DND-41 (cell line): ENCODE results near the gene ANKLE1.

Experiments
- ATAC-seq: fragments of 200-7000 bp; cut with Tn5 transposase; 3 replicates; pipeline ENCODE4 v1.9.1; 2021; ENCODE audit warnings: low read depth; ENCODE audit not compliant: insufficient read depth
- DNase-seq: peaks from one replicate; pipeline ENCODE4 v3.0.0-alpha.2; 2020
- H2AFZ ChIP-seq: 2 replicates; pipeline ENCODE4 v1.6.0; 2012; ENCODE audit warnings: low read depth, low read length
- H3K27ac ChIP-seq: 2 replicates; pipeline ENCODE4 v1.5.1; 2012; ENCODE audit warnings: low read length, inconsistent platforms
- H3K27me3 ChIP-seq: fragments of 200-600 bp; sonication (generic); 2 replicates; pipeline ENCODE4 v1.6.0; 2012; ENCODE audit warnings: low read length, mild to moderate bottlenecking, inconsistent platforms; ENCODE audit not compliant: insufficient read depth, poor library complexity
- H3K36me3 ChIP-seq: 2 replicates; pipeline ENCODE4 v1.5.1; 2012; ENCODE audit warnings: low read length, inconsistent platforms; ENCODE audit not compliant: insufficient read depth
- H3K4me1 ChIP-seq: 2 replicates; pipeline ENCODE4 v1.5.1; 2012; ENCODE audit warnings: mild to moderate bottlenecking, low read length; ENCODE audit not compliant: insufficient read depth
- H3K4me2 ChIP-seq: 2 replicates; pipeline ENCODE4 v1.6.0; 2012; ENCODE audit warnings: mild to moderate bottlenecking, moderate library complexity, low read length, inconsistent platforms; ENCODE audit not compliant: insufficient read depth
- H3K4me3 ChIP-seq, 2 experiments: fragments of 200-600 bp in 1 of 2; shearing (Covaris generic) in 1 of 2; 2 replicates each; pipeline ENCODE4 v1.5.1; 2012 to 2016; ENCODE audit warnings: inconsistent platforms in 2 of 2, low read length in 2 of 2, mild to moderate bottlenecking in 2 of 2, low read depth in 1 of 2, moderate library complexity in 1 of 2
- H3K79me2 ChIP-seq: 2 replicates; pipeline ENCODE4 v1.6.0; 2012; ENCODE audit warnings: low read length, inconsistent platforms; ENCODE audit not compliant: insufficient read depth
- H3K9ac ChIP-seq: 2 replicates; pipeline ENCODE4 v1.6.0; 2012; ENCODE audit warnings: low read depth, mild to moderate bottlenecking, inconsistent platforms, low read length, moderate library complexity
- H3K9me3 ChIP-seq: 2 replicates; pipeline ENCODE4 v1.5.1; 2012; ENCODE audit warnings: low read length, moderate library complexity, mild to moderate bottlenecking, inconsistent platforms; ENCODE audit not compliant: insufficient read depth, severe bottlenecking
- H4K20me1 ChIP-seq: 2 replicates; pipeline ENCODE4 v1.6.0; 2012; ENCODE audit warnings: low read length; ENCODE audit not compliant: insufficient read depth
- EZH2 ChIP-seq: IDR thresholded peaks from 3 replicates; pipeline ENCODE4 v1.6.1; 2012; ENCODE audit warnings: borderline replicate concordance, low read depth, mild to moderate bottlenecking, moderate library complexity, low read length, inconsistent platforms; ENCODE audit not compliant: severe bottlenecking
- TF ChIP-seq, protein P1 (sequence below): IDR thresholded peaks from 2 replicates; pipeline ENCODE4 v1.5.1; 2012; ENCODE audit warnings: borderline replicate concordance, low read length, moderate library complexity, mild to moderate bottlenecking; ENCODE audit not compliant: poor library complexity, severe bottlenecking; ENCODE audit errors: extremely low read depth

The ANKLE1 gene

DNA sequence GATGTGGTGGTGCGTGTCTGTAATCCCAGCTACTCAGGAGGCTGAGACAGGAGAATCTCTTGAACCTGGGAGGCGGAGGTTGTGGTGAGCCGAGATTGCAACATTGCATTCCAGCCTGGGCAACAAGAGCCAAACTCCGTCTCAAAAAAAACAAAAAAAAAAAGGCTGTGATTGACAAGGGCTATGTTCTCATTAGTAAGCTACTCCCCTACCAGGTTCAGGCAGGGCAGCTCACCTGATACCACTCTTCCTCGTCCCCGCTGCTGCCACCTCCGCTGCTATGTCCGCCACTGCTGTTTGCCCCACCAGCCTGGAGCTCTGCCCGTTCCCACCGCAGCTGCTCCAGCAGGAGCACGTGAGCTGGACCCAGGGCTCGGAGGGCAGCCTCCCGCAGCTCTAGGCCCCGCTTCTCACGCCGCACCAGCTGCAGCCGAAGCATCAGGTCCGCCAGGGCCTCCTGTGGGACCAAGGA is 26.5 kb upstream of the ANKLE1 start:
- Histone ChIP-seq H3K4me1 (no peaks in the 10 kb centered on the region), H2AFZ (no peak overlapping the region), H3K9me3 (peaks cover 4% of the 10 kb centered on the region), H3K9ac (no peak overlapping the region), H4K20me1 (no peaks in the 10 kb centered on the region), H3K27ac (no peak overlapping the region), H3K36me3 (no peaks in the 10 kb centered on the region), H3K4me2 (no peak overlapping the region), H3K27me3 (no peaks in the 10 kb centered on the region), H3K4me3 (no peak overlapping the region), H3K79me2 (no peaks in the 10 kb centered on the region)
- TF ChIP-seq, protein P1, sequence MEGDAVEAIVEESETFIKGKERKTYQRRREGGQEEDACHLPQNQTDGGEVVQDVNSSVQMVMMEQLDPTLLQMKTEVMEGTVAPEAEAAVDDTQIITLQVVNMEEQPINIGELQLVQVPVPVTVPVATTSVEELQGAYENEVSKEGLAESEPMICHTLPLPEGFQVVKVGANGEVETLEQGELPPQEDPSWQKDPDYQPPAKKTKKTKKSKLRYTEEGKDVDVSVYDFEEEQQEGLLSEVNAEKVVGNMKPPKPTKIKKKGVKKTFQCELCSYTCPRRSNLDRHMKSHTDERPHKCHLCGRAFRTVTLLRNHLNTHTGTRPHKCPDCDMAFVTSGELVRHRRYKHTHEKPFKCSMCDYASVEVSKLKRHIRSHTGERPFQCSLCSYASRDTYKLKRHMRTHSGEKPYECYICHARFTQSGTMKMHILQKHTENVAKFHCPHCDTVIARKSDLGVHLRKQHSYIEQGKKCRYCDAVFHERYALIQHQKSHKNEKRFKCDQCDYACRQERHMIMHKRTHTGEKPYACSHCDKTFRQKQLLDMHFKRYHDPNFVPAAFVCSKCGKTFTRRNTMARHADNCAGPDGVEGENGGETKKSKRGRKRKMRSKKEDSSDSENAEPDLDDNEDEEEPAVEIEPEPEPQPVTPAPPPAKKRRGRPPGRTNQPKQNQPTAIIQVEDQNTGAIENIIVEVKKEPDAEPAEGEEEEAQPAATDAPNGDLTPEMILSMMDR = no peak
- TF ChIP-seq EZH2 = no peak
- DNase-seq (no peak), ATAC-seq (no peak)

DNA sequence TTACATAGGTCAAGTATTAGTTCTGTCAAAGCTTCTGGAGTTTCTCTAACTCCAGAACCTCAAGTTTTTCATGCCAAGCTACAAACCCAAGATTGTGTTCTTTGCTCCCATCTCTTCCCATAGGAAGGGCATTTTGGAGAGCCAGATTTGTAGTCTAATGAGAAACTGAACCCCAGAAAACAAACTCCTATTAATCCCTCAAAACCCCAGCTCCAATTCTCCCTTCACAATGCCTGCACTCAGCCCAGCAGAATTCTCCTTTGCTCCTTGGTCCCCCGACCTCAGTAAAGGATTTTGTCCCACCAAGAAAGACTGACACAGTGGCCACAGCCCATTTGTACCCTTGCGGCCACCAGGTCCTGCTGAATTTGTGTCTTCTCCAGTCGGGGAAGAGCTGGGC is 25.6 kb upstream of the ANKLE1 start:
- H3K27me3 ChIP-seq = no peaks in the 10 kb centered on the region
- H3K9ac ChIP-seq = no peak overlapping the region
- peaks cover 4% of the 10 kb centered on the region for H3K9me3 ChIP-seq
- H3K4me2 ChIP-seq = no peak overlapping the region
- no peak for TF ChIP-seq EZH2
- TF ChIP-seq, protein P1 = no peak
- no peak overlapping the region for H2AFZ ChIP-seq
- H3K4me1 ChIP-seq = peaks cover 5% of the 10 kb centered on the region
- H3K36me3 ChIP-seq = no peaks in the 10 kb centered on the region
- DNase-seq = no peak
- no peak for ATAC-seq
- no peaks in the 10 kb centered on the region for H3K79me2 ChIP-seq
- no peaks in the 10 kb centered on the region for H4K20me1 ChIP-seq
- H3K27ac ChIP-seq = no peak overlapping the region
- H3K4me3 ChIP-seq = no peak overlapping the region

DNA sequence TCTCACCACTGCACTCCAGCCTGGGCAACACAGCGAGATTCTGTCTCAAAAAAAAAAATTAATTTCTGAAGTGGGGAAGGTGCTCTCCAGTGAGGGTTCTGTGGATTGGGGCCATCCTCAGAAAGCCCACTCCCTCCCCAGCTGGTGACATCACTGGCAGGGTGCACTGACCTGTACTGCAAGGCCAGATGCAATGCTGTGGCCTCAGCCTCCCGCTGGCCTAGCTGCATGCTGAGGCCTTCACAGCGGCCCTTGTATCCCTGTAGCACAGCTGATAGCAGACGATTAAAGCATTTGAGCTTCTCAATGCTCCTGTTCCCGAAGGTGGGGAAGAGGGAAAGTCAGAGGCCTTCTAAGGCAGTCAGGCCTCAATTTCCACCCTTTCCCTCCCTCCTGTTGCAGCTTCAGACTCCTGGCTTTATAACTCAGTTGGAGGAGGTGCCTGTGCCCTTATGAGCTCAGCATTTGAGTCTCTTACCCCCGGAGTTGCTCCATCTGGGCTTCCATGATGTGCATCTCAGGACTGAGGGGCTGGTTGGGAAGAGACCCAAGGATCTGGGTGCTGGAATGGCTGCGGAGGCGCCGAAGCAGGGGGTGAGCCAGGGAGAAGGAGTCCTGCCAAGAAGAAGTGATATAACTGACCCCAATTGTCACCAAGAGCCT is 22.5 kb upstream of the ANKLE1 start:
- Histone ChIP-seq H3K4me2 (no peak overlapping the region), H3K27ac (no peak overlapping the region), H3K4me3 (no peak overlapping the region), H3K9ac (no peak overlapping the region), H3K36me3 (no peaks in the 10 kb centered on the region), H3K27me3 (no peaks in the 10 kb centered on the region), H3K9me3 (peaks cover 4% of the 10 kb centered on the region), H3K79me2 (no peaks in the 10 kb centered on the region), H4K20me1 (no peaks in the 10 kb centered on the region), H2AFZ (no peak overlapping the region), H3K4me1 (peaks cover 5% of the 10 kb centered on the region)
- DNase-seq (no peak), ATAC-seq (no peak)
- TF ChIP-seq, protein P1 = no peak
- TF ChIP-seq EZH2 = no peak

DNA sequence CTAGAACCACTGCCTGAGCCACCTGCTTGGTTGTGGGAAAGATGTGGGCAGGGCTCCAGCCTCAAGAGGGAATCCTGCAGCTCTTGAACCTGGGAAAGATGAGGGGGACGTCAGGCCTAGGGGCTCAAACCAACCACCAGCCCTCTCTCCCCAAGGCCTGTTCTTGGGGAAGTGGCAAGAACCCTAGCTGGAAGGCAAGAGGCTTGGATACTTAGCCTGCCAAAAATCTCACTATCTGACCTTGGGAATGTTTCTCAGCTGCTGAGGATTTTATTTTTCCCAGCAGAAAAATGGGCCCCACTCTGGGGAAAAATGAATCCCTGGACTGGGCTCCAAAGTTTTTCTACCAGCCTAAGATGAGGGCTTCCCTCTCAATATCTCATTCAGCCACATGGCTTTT is 21.8 kb upstream of the ANKLE1 start:
- H3K27me3 ChIP-seq = no peaks in the 10 kb centered on the region
- H3K4me2 ChIP-seq = no peak overlapping the region
- no peak overlapping the region for H3K9ac ChIP-seq
- peaks cover 4% of the 10 kb centered on the region for H3K9me3 ChIP-seq
- no peaks in the 10 kb centered on the region for H3K79me2 ChIP-seq
- H3K36me3 ChIP-seq = no peaks in the 10 kb centered on the region
- no peak overlapping the region for H2AFZ ChIP-seq
- TF ChIP-seq, protein P1 = no peak
- no peak for TF ChIP-seq EZH2
- H3K4me3 ChIP-seq = no peak overlapping the region
- no peaks in the 10 kb centered on the region for H4K20me1 ChIP-seq
- no peak for DNase-seq
- no peak overlapping the region for H3K27ac ChIP-seq
- ATAC-seq = no peak
- H3K4me1 ChIP-seq = peaks cover 5% of the 10 kb centered on the region
